Measurements from ENCODE around the gene POU4F3.

GRCh38 chr5:146321571-146321970 lies 17.1 kb upstream of the POU4F3 start:
- no peak for TF ChIP-seq CREB1 (CRISPR knock-in tag; IDR thresholded peaks at IDR 0.05)
- no peak for TF ChIP-seq CTCF (IDR thresholded peaks at IDR 0.05)

All from WTC11 (cell line).